NCI-H345 (cell line): Measurements from ENCODE around the gene CDK14.

Experiments
- DNase-seq: peaks from one replicate; lab custom pipeline; 2025; lab: John Stamatoyannopoulos, UW

The CDK14 gene

GRCh38 chr7:90897961-90898469, 301.9 kb downstream of the CDK14 start:
- DNase-seq: no peak

GRCh38 chr7:90900628-90901356, 304.7 kb downstream of the CDK14 start:
- DNase-seq: no peak

DNA sequence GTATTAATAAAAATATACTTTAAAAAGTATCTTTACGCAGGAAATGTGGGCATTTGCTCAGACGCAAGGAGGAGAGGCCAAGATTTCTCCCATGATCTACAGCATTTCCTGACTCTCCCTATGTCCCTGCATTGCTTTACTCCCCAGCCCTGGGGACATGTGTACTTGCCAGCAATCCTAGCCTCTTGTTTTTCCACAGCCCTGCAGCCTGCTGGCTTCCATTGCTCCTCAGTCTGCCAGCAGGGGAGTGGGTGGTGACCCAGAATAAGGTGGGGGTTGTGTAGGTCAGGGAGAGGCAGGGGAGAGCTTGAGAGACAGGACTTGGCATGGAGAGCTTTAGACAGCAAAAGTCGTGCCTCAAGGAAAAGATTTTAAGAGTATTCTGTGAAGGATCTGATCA, 307.7 kb downstream of the CDK14 start:
- no peak for DNase-seq

- no peak for DNase-seq
Observed at GRCh38 chr7:90910136-90910535, 314.0 kb downstream of the CDK14 start.

DNA sequence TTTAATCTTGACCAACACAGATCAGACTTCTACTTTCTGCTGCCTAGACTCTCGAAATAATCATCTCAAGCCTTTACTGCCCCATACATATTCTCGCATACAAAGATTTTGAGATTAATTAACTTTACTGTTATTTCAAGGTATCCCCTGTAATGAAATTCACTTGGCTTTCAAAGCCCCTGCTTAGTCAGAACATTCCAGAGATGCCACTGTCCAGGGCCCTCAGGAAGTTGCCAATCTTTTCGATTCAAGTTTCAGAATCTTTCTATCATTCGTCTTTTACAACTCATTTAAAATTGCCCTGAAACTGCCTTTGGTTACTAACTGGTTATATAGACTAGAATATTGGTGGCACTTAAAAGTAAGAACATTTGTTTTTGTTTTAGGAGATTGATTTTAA, 320.2 kb downstream of the CDK14 start:
- DNase-seq: no peak

GRCh38 chr7:90917539-90917938, 321.4 kb downstream of the CDK14 start:
- no peak for DNase-seq

- no peak for DNase-seq
Observed at GRCh38 chr7:90918303-90918702, 322.2 kb downstream of the CDK14 start.

DNA sequence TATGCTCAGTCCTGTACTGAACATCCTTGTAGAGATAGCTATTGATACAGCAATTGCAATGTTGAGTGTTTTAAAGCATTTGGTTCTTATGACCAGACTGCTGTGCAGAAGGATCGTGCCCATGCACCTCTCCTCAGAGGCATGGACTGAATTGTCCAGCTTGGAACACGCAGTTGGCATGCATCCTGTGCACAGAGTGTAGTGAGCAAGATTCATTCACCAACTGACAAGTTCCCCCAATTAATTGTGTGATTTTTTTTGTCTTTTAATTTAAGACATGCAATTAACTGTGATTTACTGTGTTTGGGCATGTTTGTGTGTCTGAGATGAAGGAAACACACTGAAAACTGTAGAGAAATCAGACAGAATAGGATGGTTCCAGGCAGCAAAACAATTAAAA, 323.7 kb downstream of the CDK14 start:
- DNase-seq: no peak

- no peak for DNase-seq
Observed at GRCh38 chr7:90920336-90920735, 324.2 kb downstream of the CDK14 start.

- no peak for DNase-seq
Observed at GRCh38 chr7:90923541-90923997, 327.4 kb downstream of the CDK14 start.

- DNase-seq: peak; percentile 9
Observed at GRCh38 chr7:90928700-90929424, 332.7 kb downstream of the CDK14 start.

GRCh38 chr7:90931986-90932916, 336.1 kb downstream of the CDK14 start:
- peak; percentile 66 for DNase-seq

- DNase-seq: no peak
Observed at GRCh38 chr7:90933041-90933440, 336.9 kb downstream of the CDK14 start.

- DNase-seq: no peak
Observed at GRCh38 chr7:90933984-90934383, 337.9 kb downstream of the CDK14 start.

DNA sequence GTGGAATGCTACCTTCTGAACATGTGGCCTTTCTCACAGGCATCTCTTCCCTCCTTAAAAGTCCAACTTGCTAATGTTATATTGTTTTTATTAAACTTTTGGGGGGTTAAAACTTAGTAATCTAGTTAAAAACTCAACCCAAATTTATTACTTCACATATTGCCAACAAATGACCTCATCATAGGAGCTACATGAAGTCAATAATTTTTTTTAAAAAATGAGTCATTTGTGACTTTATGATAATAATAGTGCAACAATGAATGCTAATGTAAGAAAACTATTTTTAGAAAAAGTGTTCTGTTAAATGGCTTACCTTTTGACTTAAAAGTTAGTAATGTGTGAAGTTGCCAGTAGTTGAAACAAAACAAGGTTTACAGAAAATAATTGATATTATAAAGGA, 342.2 kb downstream of the CDK14 start:
- DNase-seq: no peak

DNA sequence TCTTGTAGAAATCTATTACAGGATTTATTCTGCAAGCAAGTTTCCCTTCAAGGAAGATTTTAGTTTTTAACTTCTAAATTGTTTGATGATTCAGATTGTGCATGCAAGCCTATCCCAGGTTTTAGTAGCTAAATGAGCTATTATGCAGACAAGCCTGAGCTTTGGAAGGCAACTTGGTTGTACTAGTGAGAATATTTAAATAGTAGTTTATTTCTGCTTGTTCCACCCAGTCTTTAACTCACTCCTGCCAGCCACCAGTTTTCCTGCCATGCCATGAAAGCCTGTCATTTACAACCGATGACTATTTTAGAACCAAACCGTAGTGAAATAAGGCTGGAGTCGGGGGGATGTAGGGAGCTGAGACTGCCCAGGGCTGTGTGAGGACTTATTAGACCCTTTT, 343.5 kb downstream of the CDK14 start:
- DNase-seq: no peak

DNA sequence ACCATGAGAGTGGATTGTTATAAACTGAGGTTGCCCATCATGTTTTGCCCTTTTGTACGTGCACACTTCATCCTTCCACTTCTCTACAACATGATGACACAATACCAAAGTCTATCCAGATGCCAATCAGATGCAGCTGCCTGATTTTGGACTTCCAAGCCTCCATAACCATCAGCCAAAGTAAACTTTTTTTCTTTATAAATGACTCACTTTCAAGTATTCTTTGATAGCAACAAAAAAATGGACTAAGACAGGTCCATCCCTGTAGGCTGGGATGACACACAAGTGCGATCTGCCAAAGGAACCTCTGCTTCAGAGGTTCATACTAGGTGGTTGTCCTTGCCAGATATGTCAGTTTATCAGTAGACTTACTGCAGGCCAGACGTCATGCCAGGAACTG, 347.9 kb downstream of the CDK14 start:
- DNase-seq: no peak

DNA sequence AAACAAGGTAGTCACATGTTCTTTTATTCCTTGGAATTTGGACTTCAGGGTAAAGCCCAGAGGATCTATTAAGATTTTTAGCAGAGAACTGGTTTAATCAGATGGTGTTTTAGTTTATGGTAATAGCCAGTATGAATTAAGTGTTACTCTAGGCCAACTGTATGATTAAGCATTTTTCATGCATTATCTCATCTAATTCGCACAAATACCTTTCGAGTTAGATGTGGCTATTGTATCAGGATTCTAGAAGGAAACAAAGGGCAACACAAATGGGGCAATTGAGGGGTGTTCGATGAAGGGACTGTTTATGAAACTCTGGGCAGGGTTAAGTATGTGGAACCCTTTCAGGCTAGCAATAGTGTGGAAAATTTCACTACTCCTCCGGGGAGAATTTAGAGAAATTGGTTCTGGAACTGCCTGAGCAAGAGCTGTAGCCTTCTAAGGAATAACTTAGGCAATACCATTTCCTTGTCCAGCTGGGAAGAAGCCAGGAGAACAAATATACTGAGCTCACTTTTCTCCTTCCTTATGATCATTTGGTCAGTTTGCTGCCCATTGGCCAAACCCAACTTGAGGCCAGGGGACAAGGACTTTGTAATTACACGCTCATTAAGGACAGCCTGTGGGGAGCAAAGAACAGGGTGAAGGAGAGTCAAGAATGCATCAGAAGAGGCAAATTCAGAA, 349.1 kb downstream of the CDK14 start:
- DNase-seq: no peak

DNA sequence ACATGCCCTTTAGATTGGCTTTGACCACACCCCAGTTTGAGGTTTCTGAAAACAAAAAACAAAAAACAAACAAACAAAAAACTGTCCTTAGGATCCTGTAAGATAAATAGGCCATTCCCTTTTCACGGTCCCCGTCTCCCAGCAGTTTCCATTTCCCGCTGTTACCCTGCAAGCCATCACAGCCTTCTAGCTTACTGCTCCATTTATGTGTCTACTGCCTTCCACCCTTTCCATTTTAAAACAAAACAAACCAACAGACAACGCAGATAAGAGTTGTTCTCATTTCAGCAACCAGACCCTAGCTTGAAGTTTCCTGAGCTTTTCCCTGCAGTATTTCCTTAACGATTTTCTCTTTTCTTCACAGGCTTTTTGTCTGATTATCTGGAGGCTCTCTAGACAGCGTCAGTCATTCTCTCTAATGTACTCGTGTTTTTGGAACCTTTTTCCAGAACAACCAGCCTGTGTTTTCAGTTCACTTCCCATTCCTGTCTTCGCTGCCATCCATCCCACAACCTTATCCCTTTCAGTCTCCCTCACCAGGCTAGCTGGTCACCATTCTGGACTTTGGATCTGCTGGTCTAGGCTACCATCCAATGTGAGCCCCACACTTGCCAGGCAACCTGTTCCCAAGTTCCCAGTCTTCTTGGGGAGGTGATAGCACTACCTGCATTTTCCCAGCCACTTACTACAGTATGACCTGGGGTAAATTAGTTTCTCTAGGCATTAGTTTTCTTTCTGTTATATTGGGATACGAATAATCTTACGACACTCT, 350.8 kb downstream of the CDK14 start:
- DNase-seq: no peak

DNA sequence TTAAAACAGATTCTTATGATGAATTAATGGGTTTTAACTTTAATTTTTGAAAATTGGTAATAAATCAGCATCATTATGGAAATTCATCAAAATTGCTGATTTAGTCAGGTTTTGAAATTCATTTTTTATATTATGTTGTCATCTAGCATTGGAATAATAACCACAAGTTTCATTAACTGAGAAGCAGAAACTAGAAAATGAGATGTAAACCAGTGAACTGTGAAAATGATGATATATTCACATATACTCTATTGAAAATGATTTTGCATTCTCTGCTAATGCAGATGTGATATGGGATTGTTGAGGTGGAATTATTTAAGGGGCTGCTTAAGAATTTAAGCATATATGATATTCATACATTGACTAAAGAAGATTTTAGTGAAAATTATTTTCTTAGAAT, 352.0 kb downstream of the CDK14 start:
- DNase-seq: no peak

DNA sequence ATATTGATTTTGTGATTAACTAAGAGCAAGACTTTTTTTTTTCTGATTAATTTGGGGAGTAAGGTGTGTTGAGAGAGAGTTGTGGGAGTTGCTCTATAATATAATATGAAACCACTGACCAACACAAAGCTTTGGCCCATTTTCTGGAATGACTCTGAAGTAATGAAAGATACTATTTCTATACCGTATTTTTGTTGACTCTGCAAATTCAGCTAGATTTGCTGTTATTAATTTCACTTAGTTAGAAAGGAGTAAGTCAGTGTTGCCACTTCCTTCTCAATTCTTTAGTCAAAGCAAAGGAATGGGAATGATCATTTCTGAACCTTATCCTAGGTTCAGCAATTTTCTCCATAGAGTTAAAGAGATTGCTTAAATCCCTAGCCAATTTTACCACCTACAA, 355.1 kb downstream of the CDK14 start:
- no peak for DNase-seq
